ENCODE results near the gene SFSWAP.

SFSWAP gene

DNA sequence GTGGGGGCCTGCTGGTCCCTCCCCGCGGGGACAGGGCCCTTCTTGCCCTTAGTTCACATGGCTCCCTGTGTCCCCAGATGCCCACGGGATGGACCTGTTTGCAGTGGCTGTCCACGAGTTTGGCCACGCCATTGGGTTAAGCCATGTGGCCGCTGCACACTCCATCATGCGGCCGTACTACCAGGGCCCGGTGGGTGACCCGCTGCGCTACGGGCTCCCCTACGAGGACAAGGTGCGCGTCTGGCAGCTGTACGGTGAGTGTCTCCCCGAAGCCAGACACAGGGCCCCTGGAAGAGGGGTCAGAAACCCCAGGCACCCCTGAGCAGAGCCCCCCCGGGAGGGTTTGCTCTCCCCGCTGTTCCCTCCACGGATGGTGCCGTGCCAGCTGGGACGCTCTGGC, 130.7 kb downstream of the SFSWAP start:
- DNase-seq = no peak

DNA sequence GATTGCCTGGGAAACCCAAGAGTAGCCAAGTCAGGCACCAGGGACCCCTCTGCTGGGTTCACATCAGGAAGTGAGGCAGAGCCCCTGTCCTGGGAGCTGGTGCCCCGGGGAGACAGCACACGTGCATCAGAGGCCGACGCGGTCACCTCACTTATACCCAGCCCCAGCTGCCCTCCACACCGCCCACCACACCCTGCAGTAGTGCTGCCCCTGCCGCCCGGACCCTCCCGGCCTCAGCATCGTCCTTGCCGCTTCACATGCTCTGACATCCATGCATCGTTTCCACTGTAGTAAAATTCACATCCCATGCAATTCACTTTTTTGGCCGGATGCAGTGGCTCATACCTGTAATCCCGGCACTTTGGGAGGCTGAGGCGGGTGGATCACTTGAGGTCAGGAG, 131.3 kb downstream of the SFSWAP start:
- DNase-seq = no peak

DNA sequence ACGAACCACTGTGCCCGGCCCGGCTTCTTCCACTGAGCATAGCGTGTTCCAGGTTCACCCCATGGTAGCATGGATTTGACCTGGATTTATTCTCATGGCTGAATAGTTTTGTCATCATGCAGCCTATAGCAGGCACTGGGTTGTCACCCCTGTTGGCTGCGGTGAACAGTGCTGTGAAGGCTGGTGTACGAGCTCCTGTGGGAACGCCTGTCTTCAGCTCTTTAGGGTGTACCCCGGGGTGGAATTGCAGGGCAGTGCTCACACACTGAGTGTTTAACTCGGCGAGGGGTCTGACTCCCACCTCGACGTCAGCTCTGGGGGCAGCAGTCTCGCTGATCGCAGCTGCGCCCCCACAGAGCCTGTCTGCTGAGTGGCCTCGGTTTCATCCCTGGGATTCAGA, 132.6 kb downstream of the SFSWAP start:
- DNase-seq = no peak

DNA sequence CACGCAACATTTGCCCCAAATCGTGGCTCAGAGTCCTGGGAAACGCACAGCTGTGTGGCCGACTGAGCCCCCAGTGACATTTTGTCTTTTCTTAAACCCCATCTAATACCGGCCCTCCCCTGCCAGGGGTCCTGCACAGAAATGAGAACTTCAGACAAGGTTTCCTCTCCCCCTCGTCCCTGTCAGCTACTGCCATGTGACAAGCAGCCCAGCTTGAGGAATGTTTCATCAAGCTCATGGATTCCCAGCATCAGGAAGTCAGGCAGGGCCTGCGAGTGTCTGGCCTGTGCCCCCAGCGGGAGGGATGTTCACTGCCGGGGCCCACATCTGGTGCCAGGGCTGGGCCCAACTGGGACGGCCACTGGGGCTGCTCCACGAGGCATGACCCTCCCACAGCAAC, 133.2 kb downstream of the SFSWAP start:
- no peak for DNase-seq

DNA sequence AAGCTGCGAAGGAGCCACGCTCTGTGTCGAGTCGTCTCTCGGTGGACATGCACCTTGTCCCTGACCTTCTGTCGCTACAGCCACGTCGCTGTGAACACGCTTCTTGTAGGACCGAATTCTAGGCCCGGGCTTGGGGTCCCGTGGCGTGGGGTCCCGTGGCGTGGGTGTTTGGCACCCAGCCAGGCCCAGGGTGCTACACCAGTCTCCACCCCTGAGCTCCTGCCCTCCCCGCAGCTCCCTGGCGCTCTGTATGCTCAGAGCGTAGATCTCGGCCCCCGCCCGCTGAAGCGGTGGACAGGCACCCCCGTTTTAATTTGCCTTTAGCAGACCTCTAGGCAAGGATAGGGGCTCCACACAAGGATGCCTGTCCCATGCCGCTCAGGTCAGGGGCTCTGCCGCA, 133.8 kb downstream of the SFSWAP start:
- no peak for DNase-seq

DNA sequence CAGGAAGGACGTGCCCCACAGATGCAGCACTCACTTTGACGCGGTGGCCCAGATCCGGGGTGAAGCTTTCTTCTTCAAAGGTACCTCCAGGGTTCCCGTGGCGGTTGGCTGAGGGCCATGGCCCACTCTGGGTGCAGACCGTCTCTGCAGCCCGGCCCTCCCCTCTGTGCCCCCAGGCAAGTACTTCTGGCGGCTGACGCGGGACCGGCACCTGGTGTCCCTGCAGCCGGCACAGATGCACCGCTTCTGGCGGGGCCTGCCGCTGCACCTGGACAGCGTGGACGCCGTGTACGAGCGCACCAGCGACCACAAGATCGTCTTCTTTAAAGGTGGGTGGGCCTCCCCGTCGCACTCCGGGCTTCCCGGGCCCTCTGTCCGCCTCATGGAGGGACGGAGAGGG, 134.2 kb downstream of the SFSWAP start:
- DNase-seq = no peak

DNA sequence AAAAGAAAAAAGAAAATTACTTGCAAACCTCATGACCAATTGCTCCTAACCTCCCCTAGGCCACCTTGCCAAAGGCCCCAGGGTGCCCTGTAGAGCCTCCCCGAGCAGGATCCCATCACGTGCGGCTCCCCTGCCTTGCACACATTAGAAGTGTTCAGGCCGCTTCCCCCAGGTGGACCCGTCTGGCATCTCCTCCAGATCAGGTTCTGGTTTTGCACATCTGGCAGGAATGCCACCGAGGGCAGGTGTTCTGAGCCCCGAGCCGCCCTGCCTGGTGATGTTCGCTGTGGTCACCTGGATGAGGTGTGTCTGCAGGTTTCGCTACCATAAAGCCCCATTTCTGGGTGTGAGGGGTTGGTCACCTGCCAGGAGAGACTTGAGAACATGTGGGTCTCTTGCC, 136.6 kb downstream of the SFSWAP start:
- no peak for DNase-seq

DNA sequence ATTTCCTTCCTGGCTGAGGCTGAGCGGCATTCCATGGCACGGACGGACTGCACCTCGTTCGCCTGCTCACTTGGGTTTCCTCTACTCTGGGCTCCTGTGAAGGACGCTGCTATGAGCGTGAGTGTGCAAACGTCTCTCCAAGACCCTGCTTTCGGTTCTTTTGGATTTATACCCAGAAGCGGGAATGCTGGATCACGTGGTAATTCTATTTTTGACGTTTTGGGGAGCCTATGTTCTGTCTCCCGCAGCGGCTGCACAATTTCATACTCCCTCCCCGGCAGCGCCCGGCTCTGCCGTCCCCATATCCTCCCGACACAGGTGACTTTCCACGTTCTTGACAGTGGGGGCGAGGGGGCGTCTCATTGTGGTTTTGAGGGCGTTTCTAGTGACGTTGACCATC, 137.9 kb downstream of the SFSWAP start:
- no peak for DNase-seq

Data from NCI-H1436 treated with DMSO at 0.1 percent for 48 hours (cell line).